ENCODE measurements around the gene FOXO3.
A peak's percentile ranks its signal among the peaks of the same experiment; 100 is the strongest.
"Not testable (repeated sequence)": the region's sequence is repeated elsewhere in the genome, so short reads cannot be mapped to it uniquely, and the experiment has no call there.

FOXO3 gene

GRCh38 chr6:108556250-108556649 lies 4.5 kb upstream of the FOXO3 start:
- no peak for DNase-seq

- no peak for DNase-seq
Observed at GRCh38 chr6:108556866-108557493, 3.7 kb upstream of the FOXO3 start.

DNA sequence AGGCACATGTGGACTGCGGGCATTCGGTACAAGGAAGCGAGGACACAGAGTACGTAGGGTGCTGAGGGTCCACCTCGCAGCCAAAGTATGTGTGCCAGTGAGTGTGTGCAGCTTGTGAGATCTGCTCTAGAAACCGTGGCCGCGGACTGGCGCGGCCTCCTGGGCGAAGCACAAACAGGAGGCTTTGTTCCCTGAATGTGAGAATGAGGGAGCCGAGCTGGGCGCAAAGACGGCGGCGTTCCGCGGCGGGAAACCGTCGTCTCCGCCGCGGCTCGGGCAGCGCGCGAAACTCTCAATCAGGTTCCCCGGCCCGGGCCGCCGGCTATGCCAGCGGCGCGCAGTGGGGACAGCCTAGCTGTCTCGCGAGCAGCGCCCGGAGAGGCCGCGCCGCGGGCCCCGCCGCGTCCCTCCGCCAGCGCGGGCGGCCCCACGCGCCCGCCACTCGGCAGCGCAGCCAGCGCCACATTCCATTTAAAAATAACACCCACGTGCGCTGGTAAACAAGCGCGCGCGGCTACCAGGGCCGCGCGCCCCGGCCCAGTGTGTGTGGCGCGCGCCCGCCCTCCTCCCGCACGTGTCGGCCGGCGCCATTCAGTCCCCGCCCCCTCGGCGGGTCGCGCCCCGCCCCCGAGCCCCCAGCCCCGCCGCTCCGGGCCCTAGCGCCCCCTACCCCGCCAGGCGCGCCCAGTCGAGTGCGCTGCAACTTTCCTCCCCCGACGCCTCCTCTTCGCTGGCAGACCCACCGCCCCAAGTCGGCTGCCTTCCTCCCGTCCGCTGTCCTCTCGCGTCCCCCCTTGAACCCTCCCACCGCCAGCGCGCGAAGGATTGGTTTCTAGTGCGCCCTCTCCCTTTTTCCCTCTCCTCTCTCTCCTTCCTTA lies 3.0 kb upstream of the FOXO3 start:
- peak; percentile 78 for DNase-seq

- DNase-seq = peak; percentile 95
Observed at GRCh38 chr6:108558372-108559096, 2.2 kb upstream of the FOXO3 start.

DNA sequence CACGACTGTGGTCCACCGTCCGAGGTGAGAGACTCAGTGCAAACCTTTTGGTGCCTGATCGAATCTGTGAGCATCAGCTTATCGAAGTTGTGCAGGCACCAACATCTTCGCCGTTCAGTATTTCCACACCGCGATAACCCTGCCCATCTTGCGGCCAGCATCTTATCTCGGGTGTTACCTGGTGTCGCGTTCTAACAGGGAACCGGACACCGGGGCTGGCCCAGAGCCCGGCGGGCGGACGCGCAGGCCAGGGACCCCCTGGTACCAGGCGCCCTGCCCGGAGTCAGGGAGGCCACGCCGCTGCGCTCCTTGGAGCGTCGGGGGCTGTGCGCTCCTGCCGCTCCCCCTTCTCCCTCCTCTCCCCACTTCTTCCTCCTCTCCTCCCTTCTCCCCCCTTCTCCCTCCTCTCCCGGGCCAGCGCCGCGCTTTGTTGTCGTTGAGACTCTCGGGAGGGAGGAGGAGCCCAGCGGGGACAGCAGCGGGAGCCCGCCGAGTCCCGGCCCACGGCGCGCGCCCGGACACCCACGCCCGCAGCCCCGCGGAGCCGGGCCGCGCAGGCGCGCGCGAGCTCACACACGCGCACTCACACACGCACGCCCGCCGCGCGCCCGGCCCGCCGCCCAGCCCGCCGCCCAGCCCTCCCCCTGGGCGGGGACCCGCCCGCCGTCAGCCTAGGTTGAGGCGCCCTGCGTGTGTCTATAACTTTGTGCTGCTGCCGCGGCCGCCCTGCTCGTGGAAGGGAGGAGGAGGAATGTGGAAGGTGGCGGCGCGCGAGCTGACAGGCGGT lies 1.4 kb upstream of the FOXO3 start:
- DNase-seq = peak; percentile 87

GRCh38 chr6:108559884-108560462 lies 744 bp upstream of the FOXO3 start:
- DNase-seq = no peak

DNA sequence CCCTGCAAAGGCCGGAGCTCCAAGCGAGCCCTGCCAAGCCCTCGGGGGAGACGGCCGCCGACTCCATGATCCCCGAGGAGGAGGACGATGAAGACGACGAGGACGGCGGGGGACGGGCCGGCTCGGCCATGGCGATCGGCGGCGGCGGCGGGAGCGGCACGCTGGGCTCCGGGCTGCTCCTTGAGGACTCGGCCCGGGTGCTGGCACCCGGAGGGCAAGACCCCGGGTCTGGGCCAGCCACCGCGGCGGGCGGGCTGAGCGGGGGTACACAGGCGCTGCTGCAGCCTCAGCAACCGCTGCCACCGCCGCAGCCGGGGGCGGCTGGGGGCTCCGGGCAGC lies 561 bp downstream of the FOXO3 start:
- not testable (repeated sequence) for DNase-seq

DNA sequence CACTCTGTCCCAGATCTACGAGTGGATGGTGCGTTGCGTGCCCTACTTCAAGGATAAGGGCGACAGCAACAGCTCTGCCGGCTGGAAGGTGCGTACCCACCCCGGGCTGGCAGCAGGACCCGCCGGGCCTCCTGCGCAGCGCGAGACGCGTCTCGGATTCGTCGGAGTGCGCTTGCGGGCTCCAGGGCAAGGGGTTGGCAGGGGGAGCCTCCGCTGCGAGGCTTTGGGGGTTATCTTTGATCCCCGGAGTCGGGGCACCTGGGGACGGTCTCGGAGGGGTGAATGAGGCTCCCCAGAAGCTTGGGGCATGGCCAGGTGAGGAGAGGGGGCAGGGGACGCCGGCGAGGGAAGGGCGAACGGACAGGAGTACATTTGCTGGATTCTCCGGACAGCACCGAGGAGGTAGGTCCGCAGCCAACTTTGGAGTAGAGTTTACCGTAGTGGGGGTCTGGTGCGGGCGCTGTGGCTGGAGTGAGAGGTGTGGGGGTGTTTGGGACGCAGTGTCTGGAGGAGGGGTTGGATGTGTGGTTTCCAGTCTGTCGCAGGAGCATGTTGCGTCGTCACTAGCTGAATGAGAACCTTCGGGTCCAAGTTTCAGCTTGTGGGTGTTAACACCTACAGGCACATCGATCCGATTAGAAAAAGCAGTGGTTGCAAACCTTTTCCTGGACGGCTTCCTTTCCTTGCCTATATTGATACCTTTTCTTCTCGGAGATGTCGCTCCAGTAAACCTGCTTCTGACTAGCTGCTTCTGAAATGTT lies 1.2 kb downstream of the FOXO3 start:
- DNase-seq = no peak

GRCh38 chr6:108562503-108562993 lies 1.8 kb downstream of the FOXO3 start:
- DNase-seq = no peak

- DNase-seq = no peak
Observed at GRCh38 chr6:108563292-108563691, 2.6 kb downstream of the FOXO3 start.

DNA sequence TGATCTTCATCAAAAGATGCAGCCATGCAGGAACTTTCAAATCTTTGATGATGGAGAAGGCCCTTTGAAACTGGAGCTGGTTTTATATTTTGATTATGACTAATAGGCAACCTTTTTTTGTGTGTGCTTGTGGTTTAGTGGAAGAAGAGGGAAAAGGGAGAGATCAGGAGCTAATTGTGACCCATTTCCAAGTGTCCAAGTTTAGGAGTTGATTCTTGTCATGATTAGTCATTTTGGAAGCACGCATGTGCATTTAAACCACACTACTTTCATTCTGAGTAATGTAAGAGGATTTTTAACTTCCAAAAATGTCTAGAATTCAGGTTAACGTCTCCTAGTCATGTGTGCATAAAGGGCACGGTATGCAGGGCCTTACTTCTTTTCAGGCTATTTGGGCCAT lies 3.5 kb downstream of the FOXO3 start:
- no peak for DNase-seq

GRCh38 chr6:108565091-108565766 lies 4.5 kb downstream of the FOXO3 start:
- no peak for DNase-seq

GRCh38 chr6:108565893-108566292 lies 5.2 kb downstream of the FOXO3 start:
- no peak for DNase-seq

DNA sequence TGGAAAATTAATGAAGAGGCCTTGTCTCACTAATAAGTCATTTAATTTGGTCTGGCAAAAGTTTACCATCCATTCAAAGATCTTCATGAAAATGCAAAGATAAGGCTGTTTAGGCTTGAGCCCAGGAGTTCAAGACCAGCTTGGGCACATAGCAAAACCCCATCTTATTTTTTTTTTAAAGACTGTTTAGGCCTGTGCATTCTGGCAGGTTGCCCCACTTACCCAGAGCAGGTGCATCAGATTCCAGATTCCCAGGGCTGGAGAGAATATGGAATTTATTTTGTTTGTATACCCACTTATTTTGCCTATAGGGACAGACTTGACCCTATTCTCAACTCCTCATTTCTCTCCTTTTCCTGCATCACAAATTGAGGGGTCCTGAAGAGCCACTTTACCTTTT lies 5.7 kb downstream of the FOXO3 start:
- no peak for DNase-seq

- DNase-seq = no peak
Observed at GRCh38 chr6:108568101-108568500, 7.4 kb downstream of the FOXO3 start.

- DNase-seq = no peak
Observed at GRCh38 chr6:108568551-108569305, 8.0 kb downstream of the FOXO3 start.

DNA sequence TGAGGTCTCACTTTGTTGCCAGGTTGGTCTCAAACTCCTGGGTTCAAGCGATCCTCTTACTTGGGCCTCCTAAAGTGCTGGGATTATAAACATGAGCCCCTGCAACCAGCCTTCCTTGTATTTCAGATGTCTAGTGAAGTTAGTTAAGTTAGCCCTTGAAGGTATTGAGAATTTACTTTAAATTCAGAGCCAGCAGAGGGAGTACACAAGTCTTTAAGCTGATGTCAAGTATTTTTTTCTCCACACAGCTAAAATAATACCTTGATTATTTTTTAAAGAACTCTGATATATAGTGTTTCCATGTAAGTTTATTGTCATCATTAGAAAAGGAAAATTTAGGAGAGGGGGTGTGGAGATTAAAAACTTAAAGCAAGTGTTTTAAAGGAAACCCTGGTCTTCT lies 9.8 kb downstream of the FOXO3 start:
- DNase-seq = no peak

DNA sequence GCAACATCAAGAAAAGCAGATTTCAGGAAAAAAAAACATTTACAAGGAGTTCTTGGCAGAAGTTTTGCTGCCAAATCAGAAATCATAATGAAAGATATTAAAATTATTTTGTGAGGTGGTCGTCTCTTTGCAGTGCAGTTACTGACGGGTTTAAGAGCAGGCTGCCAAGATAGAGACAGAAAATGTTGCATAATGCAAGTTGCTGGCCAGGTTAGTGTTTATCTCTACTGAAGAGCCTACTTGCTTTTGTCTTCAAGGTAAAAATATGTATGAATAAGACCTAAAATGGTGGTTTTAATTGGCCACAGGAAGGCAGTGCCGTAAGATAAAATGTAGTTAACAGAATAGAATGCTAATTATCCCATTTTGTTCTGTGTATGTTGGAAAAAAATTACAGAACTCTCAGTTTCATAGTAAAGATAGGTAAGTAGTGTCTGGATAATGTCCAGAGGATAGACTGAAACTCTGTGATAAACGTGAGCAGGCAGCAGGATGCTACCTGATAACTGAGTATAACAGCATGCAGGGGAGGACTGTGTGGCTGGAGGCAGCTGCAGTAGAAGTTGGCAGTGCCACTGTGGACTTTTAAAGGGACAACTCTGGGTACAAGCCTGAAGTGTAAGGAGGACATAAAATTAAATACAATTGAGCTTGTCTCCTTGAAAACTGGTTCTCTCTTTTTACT lies 13.9 kb downstream of the FOXO3 start:
- no peak for DNase-seq

GRCh38 chr6:108575905-108576494 lies 15.3 kb downstream of the FOXO3 start:
- no peak for DNase-seq

Measured in activated CD4-positive, alpha-beta T cell treated with anti-CD3 and anti-CD28 coated beads, Interleukin-2, amount 50 U/mL, for 1 hour (primary cell).